HepG2 (cell line): ENCODE measurements around the gene SOX9. TPM values are rescaled to one million over a fixed set of nuclear protein-coding genes. Genes with fewer than 3 reads are reported as not detected.
"Not testable (repeated sequence)": the region's sequence is repeated elsewhere in the genome, so short reads cannot be mapped to it uniquely, and the experiment has no call there.

Experiments
- ATAC-seq: fragments of 200-7000 bp; cut with Tn5 transposase; 3 replicates; pipeline ENCODE4 v1.9.1; 2020; ENCODE audit warnings: mild to moderate bottlenecking, moderate library complexity
- BruUV-seq: library from RNA; stranded (reverse); fragments of 400-500 nt; replicated peaks from 2 replicates; lab custom pipeline; 2021; lab: Mats Ljungman, UMichigan
- CTCF ChIA-PET: fragments of 300-600 bp; formaldehyde crosslinking; extraction: SDS; loops from one replicate; lab custom pipeline; 2021; ENCODE audit warnings: low total read pairs, inconsistent platforms, low intra/inter-chr PET ratio; lab: Yijun Ruan, JAX
- POLR2A ChIA-PET: fragments of 350-600 bp; sonication (Branson Sonifier 250); formaldehyde crosslinking; loops from one replicate; lab custom pipeline; 2020; ENCODE audit warnings: antibody characterized with exemption, inconsistent platforms; lab: Yijun Ruan, JAX
- DNase-seq: peaks from one replicate; pipeline ENCODE4 v3.0.0-alpha.2; 2015; ENCODE audit warnings: low spot score
- FAIRE-seq: peaks from 3 replicates; lab custom pipeline; 2011; peaks lifted over from hg19 to GRCh38; lab: Jason Lieb, UNC
- H2AFZ ChIP-seq: one replicate; pipeline ENCODE4 v1.6.1; 2011; ENCODE audit warnings: low read length, inconsistent platforms
- H3K27ac ChIP-seq: fragments of 300-600 bp; 3 replicates; pipeline ENCODE4 v1.8.0; 2011; ENCODE audit warnings: mixed run types, mild to moderate bottlenecking, mixed read lengths, low read length, inconsistent platforms; ENCODE audit not compliant: insufficient read depth; ENCODE audit errors: extremely low read length
- H3K27me3 ChIP-seq, 2 experiments: fragments of 200-600 bp in 1 of 2; 2 replicates in 1 of 2; 3 replicates in 1 of 2; pipeline versions ENCODE4 v1.6.0 to v1.8.0; 2011; ENCODE audit warnings: low read length in 2 of 2, mild to moderate bottlenecking in 2 of 2, moderate library complexity in 2 of 2, inconsistent platforms in 1 of 2; ENCODE audit not compliant: insufficient read depth in 2 of 2, control insufficient read depth in 1 of 2
- H3K36me3 ChIP-seq, 2 experiments: fragments of 200-600 bp in 1 of 2; replicated peaks in 1 of 2; 2 replicates in 1 of 2; 3 replicates in 1 of 2; pipeline versions ENCODE4 v1.5.1 to v1.8.0; 2011; ENCODE audit warnings: low read length in 2 of 2, inconsistent platforms in 1 of 2; ENCODE audit not compliant: insufficient read depth in 2 of 2, control insufficient read depth in 1 of 2
- H3K4me1 ChIP-seq: 2 replicates; pipeline ENCODE4 v1.5.1; 2012; ENCODE audit warnings: low read length, inconsistent platforms; ENCODE audit not compliant: insufficient read depth
- H3K4me2 ChIP-seq: 2 replicates; pipeline ENCODE4 v1.6.0; 2011; ENCODE audit warnings: low read depth, low read length, inconsistent platforms
- H3K4me3 ChIP-seq, 3 experiments: fragments of 200-600 bp in 1 of 3; sonication (generic), shearing (Covaris generic) in 1 of 3; replicated peaks in 1 of 3; 2 replicates each; pipeline ENCODE4 v1.5.1; 2011 to 2016; ENCODE audit warnings: low read length in 3 of 3, inconsistent platforms in 2 of 3, low read depth in 2 of 3, mild to moderate bottlenecking in 2 of 3, control low read depth in 1 of 3, mixed read lengths in 1 of 3; ENCODE audit not compliant: insufficient read depth in 1 of 3
- H3K79me2 ChIP-seq: one replicate; pipeline ENCODE4 v1.6.1; 2011; ENCODE audit warnings: low read length, inconsistent platforms; ENCODE audit not compliant: insufficient read depth
- H3K9ac ChIP-seq: 2 replicates; pipeline ENCODE4 v1.6.0; 2011; ENCODE audit warnings: mild to moderate bottlenecking, low read depth, low read length, inconsistent platforms; ENCODE audit not compliant: insufficient read depth
- H3K9me3 ChIP-seq: 2 replicates; pipeline ENCODE4 v1.5.1; 2012; ENCODE audit warnings: mild to moderate bottlenecking, low read length
- H4K20me1 ChIP-seq: 2 replicates; pipeline ENCODE4 v1.6.0; 2011; ENCODE audit warnings: inconsistent platforms, mild to moderate bottlenecking, low read length, moderate library complexity; ENCODE audit not compliant: insufficient read depth
- AKNA ChIP-seq: sonication (generic); formaldehyde crosslinking; IDR thresholded peaks from 2 replicates; pipeline ENCODE4 v1.4.0; 2020; ENCODE audit warnings: missing genetic modification reagents, borderline replicate concordance
- FIP1L1 ChIP-seq: fragments of 200-400 bp; formaldehyde crosslinking; IDR thresholded peaks from 2 replicates; pipeline ENCODE4 v1.6.1; 2018; ENCODE audit warnings: low read depth, mild to moderate bottlenecking, low read length, moderate library complexity, borderline replicate concordance; ENCODE audit not compliant: insufficient read depth
- HDAC1 ChIP-seq: sonication (generic); formaldehyde crosslinking; IDR thresholded peaks from 2 replicates; pipeline ENCODE4 v1.5.1; 2020; ENCODE audit warnings: mild to moderate bottlenecking, missing genetic modification reagents
- KDM1A ChIP-seq: IDR thresholded peaks from 2 replicates; pipeline ENCODE4 v1.6.1; 2016; ENCODE audit warnings: missing compliant biosample characterization
- TAF1 ChIP-seq: sonication (generic); formaldehyde crosslinking; IDR thresholded peaks from 2 replicates; pipeline ENCODE4 v1.4.0; 2020; ENCODE audit warnings: missing genetic modification reagents
- ZNF282 ChIP-seq: fragments of 450-650 bp; IDR thresholded peaks from 2 replicates; pipeline ENCODE4 v1.6.1; 2018; ENCODE audit not compliant: partially characterized antibody
- ZSCAN22 ChIP-seq: sonication (generic); formaldehyde crosslinking; IDR thresholded peaks from 2 replicates; pipeline ENCODE4 v1.4.0; 2020; ENCODE audit warnings: mild to moderate bottlenecking, missing genetic modification reagents
- WGBS: methylation state at CpG from one replicate; pipeline ENCODE4 v1.1.6; 2017; ENCODE audit warnings: low lambda C conversion rate; 5-methylcytosine and 5-hydroxymethylcytosine counted together
- in situ Hi-C: cut with HindIII; loops from 2 replicates; pipeline ENCODE4 v1.10.0; 2017; ENCODE audit warnings: low pct_unique_long_range_greater_than_20kb; ENCODE audit not compliant: extremely low pct_ligation_motif_present
- intact Hi-C: fragments of 100-400 bp; cut with micrococcal nuclease; formaldehyde crosslinking; loops from one replicate; pipeline ENCODE4 v1.10.0; 2022; ENCODE audit not compliant: unreplicated experiment
- polyA plus RNA-seq, 8 experiments: library from polyadenylated mRNA; depleted of rRNA in 3 of 8; stranded (reverse) in 7 of 8; unstranded in 1 of 8; fragments of >200 nt; fragmentation: Illumina TruSeq in 4 of 8; extraction: Trizol in 4 of 8; gene quantifications; 2 replicates each; pipeline versions ENCODE4 v1.2.1 to v1.2.3, GENCODE V29; 2011 to 2016; ENCODE audit warnings: low read depth in 4 of 8, missing spikeins in 1 of 8, mixed read lengths in 1 of 8; ENCODE audit not compliant: insufficient read depth in 1 of 8
- total RNA-seq, 5 experiments: library from RNA; depleted of rRNA; stranded (reverse); fragments of >200 nt; fragmentation: Illumina TruSeq; extraction: Trizol; gene quantifications; 2 replicates each; pipeline ENCODE4 v1.2.3, GENCODE V29; 2016; ENCODE audit warnings: low read depth in 1 of 5
- TF ChIP-seq, protein P1 (sequence below): sonication (generic); formaldehyde crosslinking; IDR thresholded peaks from 2 replicates; pipeline ENCODE4 v1.4.0; 2020; ENCODE audit warnings: mild to moderate bottlenecking, missing genetic modification reagents

The SOX9 gene
- total and polyA plus RNA-seq, 2 of the 13 experiments (the other 11 are each of a cell fraction or from before 2014, with no cell fraction given), result 16.1 to 27.6 TPM

GRCh38 chr17:72141336-72141735 is 20.5 kb downstream of the SOX9 start:
- in situ Hi-C loops, result no loop called here

GRCh38 chr17:72142097-72142496 is 21.3 kb downstream of the SOX9 start:
- POLR2A ChIA-PET, result interaction anchor here (1.7 kb wide), 1 partner anchor 197 kb away, joined by 4 read pairs; no protein-coding TSS in a partner anchor
- H3K4me3 ChIP-seq, H3K9ac ChIP-seq, H4K20me1 ChIP-seq, H3K4me2 ChIP-seq, H3K79me2 ChIP-seq, CTCF ChIA-PET, H2AFZ ChIP-seq, H3K27ac ChIP-seq, intact Hi-C loops, ATAC-seq, DNase-seq, in situ Hi-C loops, H3K36me3 ChIP-seq, BruUV-seq, FAIRE-seq, H3K9me3 ChIP-seq: not testable (repeated sequence)
- peaks cover 16% of the 10 kb centered on the region for H3K4me1 ChIP-seq
- WGBS, result 86% methylated on average over 11 of the region's 11 CpGs
- peaks cover 2 to 21% of the 10 kb centered on the region in 2 experiments; a peak in 2 of 5 replicates for H3K27me3 ChIP-seq

More at GRCh38 chr17:72141336-72141735, 20.5 kb downstream of the SOX9 start:
- intact Hi-C loops, result no loop called here
- BruUV-seq, result no TSS peak
- Histone ChIP-seq H4K20me1 (no peaks in the 10 kb centered on the region), H3K9ac (no peak overlapping the region), H2AFZ (no peak overlapping the region), H3K27me3 (peaks cover 2 to 21% of the 10 kb centered on the region in 2 experiments; a peak in 2 of 5 replicates), H3K4me3 (no peak overlapping the region), H3K4me2 (no peak overlapping the region), H3K9me3 (no peaks in the 10 kb centered on the region), H3K4me1 (peaks cover 16% of the 10 kb centered on the region), H3K27ac (no peak overlapping the region), H3K79me2 (no peaks in the 10 kb centered on the region), H3K36me3 (no peaks in the 10 kb centered on the region)
- WGBS, result 60% methylated on average over 7 of the region's 7 CpGs
- CTCF ChIA-PET, result no interaction called here
- FAIRE-seq (no peak), ATAC-seq (no peak), DNase-seq (no peak)
- TF ChIP-seq TAF1, result no peak
- TF ChIP-seq FIP1L1, result no peak
- TF ChIP-seq AKNA (CRISPR knock-in tag), result no peak
- no peak for TF ChIP-seq KDM1A (CRISPR knock-in tag)
- TF ChIP-seq, protein P1, sequence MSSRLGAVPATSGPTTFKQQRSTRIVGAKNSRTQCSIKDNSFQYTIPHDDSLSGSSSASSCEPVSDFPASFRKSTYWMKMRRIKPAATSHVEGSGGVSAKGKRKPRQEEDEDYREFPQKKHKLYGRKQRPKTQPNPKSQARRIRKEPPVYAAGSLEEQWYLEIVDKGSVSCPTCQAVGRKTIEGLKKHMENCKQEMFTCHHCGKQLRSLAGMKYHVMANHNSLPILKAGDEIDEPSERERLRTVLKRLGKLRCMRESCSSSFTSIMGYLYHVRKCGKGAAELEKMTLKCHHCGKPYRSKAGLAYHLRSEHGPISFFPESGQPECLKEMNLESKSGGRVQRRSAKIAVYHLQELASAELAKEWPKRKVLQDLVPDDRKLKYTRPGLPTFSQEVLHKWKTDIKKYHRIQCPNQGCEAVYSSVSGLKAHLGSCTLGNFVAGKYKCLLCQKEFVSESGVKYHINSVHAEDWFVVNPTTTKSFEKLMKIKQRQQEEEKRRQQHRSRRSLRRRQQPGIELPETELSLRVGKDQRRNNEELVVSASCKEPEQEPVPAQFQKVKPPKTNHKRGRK (CRISPR knock-in tag), result no peak
- TF ChIP-seq HDAC1 (CRISPR knock-in tag), result no peak
- TF ChIP-seq ZSCAN22 (CRISPR knock-in tag), result no peak
- TF ChIP-seq ZNF282, result no peak
- POLR2A ChIA-PET, result interaction anchor here (1.4 kb wide), 1 partner anchor 21 kb away, joined by 4 read pairs; the partner anchor contains the start of gene SOX9
